GM12873 (cell line): ENCODE results near the gene DST.

Source experiments
- TF ChIP-seq, protein P1 (sequence below): IDR thresholded peaks from 2 replicates; pipeline ENCODE4 v1.5.1; 2012; ENCODE audit warnings: low read depth, mild to moderate bottlenecking, moderate library complexity, low read length, control low read depth; ENCODE audit not compliant: insufficient read depth; ENCODE audit errors: missing control alignments

The DST gene

DNA sequence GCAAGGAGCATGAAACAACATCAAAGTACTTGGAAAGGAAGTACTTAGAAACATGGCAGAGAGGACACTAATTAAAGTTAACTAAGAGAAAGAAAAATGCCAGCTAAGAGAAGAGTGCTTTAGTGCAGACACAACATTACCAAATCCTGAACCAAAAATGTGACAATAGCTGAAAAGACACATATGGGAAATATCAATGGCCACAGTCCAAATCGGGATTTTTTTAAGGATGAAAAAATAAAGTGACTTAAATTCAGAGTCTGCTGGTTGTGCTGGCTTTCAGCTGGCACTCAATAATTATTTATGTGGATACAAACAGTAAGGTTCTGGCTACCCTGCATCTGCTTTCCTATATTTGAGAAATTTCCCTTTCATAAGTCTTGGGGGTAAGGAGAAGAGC lies 12.6 kb upstream of the DST start:
- TF ChIP-seq, protein P1, sequence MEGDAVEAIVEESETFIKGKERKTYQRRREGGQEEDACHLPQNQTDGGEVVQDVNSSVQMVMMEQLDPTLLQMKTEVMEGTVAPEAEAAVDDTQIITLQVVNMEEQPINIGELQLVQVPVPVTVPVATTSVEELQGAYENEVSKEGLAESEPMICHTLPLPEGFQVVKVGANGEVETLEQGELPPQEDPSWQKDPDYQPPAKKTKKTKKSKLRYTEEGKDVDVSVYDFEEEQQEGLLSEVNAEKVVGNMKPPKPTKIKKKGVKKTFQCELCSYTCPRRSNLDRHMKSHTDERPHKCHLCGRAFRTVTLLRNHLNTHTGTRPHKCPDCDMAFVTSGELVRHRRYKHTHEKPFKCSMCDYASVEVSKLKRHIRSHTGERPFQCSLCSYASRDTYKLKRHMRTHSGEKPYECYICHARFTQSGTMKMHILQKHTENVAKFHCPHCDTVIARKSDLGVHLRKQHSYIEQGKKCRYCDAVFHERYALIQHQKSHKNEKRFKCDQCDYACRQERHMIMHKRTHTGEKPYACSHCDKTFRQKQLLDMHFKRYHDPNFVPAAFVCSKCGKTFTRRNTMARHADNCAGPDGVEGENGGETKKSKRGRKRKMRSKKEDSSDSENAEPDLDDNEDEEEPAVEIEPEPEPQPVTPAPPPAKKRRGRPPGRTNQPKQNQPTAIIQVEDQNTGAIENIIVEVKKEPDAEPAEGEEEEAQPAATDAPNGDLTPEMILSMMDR: no peak

DNA sequence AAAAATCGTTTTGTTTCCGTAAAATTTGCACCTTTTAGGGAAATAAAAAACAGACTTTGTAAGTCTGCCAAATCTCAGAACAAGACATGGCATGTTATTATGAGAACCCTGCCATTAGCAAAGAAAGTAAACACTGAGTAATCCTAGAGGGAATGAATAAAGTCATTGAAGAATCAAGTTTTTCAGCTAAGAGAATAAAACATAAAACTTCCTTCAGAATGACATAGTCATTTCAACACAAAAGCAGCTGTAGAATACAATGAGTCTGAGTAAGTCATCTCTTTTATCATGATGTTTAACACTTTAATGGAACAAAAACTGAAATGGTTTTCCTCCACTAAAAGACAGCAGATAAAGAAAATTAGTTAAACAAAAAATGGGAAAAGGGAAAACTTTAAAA lies 10.3 kb upstream of the DST start:
- TF ChIP-seq, protein P1: no peak

DNA sequence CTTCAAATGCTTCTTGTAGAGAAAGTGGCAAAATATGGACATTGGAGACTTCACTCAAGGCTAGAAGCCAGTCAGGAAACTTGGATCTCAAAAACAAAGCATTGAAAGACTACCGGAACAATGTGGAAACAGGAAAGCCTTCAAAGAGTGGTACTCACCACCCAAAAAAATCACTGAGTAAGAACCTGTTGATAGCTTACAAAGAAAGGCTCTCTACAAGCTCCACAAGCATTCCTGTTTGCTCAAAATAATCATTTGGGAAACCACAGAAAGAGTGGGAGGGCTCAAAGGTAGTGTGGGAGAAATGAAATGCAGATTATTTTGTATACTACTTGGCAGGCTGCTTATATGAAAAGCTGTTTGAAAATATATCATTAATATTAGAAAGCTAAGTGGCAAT lies 9.5 kb upstream of the DST start:
- TF ChIP-seq, protein P1: no peak

DNA sequence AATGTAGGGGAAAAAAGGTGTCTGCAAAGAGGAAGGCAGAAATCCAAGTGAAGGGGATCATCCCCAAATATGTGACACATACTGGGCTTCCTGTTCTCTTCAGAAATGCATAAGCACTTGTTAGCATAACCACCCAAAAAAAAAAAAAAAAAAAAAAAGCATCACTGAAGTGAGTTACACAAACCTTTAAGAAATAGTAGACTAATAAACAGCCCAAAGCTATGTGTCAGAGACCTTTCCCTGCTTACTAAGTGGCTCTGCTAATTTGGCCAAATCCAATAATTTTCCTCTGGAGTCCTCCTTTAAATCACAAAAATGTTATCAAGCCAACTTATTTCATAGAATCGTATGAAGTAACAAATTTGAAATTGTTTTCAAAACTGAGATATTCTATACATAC lies 7.5 kb upstream of the DST start:
- TF ChIP-seq, protein P1: no peak

DNA sequence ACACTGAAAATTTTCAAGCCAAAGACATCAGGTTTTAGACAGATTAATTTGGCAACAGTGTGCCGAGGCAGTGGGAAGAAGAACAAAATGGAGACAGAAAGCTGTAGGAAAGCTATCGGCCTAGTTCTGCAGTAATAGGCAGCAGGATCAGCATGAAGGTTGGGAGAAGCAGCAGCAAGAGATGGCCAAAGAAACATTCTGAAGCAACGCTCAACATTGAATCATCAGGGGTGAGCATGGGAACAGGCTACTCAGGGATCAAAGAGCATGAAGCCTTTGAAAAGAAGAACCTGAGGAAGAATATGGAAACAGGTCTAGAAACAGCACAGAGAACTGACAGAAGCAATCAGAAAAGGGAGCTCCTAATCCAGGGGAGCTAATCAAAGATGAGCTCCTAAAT lies 7.1 kb upstream of the DST start:
- TF ChIP-seq, protein P1: no peak

DNA sequence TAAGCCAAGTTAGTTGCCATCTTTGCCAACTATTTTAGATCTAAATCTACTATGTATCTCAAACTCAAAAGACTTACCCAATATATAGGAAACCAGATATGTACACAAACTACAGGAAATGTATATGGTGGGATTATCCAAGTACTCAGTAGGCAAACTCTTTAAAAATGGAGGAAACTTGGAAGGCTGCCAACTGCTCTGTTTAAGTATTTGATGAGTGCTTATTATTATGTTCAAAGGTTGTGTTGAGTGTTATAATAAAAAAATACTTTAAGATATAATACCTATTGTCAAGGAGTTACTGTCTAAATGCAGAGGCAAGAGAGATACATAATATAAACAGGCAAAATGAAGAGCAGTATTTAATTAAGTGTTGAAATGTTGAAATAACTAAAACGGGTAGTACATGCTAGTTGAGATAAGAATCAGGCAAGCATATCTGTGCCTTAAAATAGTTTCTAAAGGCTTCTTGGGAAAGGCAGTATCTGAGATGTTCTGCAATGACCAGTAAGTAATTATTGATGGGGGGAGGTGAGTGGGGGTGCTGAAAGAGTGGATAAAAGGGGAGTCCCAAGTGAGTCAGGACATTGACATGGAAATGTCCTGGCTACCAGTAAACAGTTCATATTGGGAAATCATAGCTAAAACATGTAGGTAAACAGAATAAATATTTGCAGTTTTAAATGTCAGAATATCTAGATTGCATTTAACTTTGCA lies 6.5 kb upstream of the DST start:
- TF ChIP-seq, protein P1: no peak

DNA sequence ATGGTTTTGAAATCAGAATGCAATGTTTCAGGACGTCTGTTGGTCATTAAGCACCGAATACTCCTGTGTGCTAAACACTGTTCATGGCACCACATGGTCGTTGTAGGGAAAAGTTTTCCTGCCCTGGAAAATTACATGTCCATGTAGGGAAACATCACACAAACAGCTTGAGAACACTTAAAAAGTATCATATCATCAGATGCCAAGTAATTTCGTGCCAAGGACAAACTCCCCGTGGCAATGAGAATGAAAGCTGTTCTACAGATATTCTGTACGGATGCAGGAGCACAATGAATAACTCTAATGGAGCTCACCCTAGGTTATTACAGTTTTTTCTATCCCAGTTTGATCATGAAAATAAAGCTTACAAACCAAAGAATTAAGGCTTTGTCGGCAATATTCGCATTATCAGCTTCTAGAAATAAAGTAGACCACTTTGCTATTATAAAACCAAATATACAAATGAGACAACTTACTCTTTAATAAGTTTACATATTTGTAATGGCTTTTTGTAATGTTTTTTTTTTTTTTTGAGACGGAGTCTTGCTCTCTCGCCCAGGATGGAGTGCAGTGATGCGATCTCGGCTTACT lies 4.6 kb upstream of the DST start:
- TF ChIP-seq, protein P1: no peak
